ENCODE measurements around the gene GALNTL6. TPM values are rescaled to one million over a fixed set of nuclear protein-coding genes. Genes with fewer than 3 reads are reported as not detected.
A peak's percentile ranks its signal among the peaks of the same experiment; 100 is the strongest.

Gene GALNTL6
- total and polyA plus RNA-seq, 2 experiments from 2014 or later: 0.38 to 0.40 TPM

- DNase-seq (ENCODE audit: low spot score) (peak; percentile 91), ATAC-seq (peak; percentile 88)
- H3K4me3 ChIP-seq: no peak overlapping the region
- H3K9me3 Mint-ChIP-seq: no peaks in the 10 kb centered on the region; the same call in 2 of the 3 replicates
- no peaks in the 10 kb centered on the region for H3K79me2 ChIP-seq (replicated peaks; ENCODE audit: insufficient read depth)
- H4K20me1 ChIP-seq (replicated peaks; ENCODE audit: insufficient read depth): no peaks in the 10 kb centered on the region
- H3K4me1 Mint-ChIP-seq: peaks cover 38% of the 10 kb centered on the region
- no peaks in the 10 kb centered on the region for H3K27me3 ChIP-seq (ENCODE audit: insufficient read depth)
- H3K4me2 ChIP-seq: no peak overlapping the region
- TF ChIP-seq JUNB (IDR thresholded peaks at IDR 0.05; ENCODE audit: unreplicated experiment): no peak
- no peak for TF ChIP-seq REST (IDR thresholded peaks at IDR 0.05; ENCODE audit: unreplicated experiment)
- peak; percentile 33 for TF ChIP-seq CREB1 (CRISPR knock-in tag; IDR thresholded peaks at IDR 0.05; ENCODE audit: low read depth)
- TF ChIP-seq POLR2AphosphoS5 (IDR thresholded peaks at IDR 0.05; ENCODE audit: low read depth): no peak
- TF ChIP-seq ETS1 (IDR thresholded peaks at IDR 0.05): no peak
- no peak for TF ChIP-seq ZNF331 (CRISPR knock-in tag; IDR thresholded peaks at IDR 0.05; ENCODE audit: low read depth)
- TF ChIP-seq CTCF (conservative IDR thresholded peaks at IDR 0.05; ENCODE audit: low read depth in 2 of 2): peak; percentile 86 to 87
- no peak overlapping the region; the same call in 1 of the 2 replicates for H3K27ac Mint-ChIP-seq
- 0 out of 2 replicates have a peak, but pooled peaks cover 2% of the 10 kb centered on the region for H3F3A ChIP-seq (replicated peaks; ENCODE audit: low read depth)
- no peak overlapping the region for H2AFZ ChIP-seq
- H3K36me3 ChIP-seq (ENCODE audit: insufficient read depth): no peaks in the 10 kb centered on the region
- no peaks in the 10 kb centered on the region for H3K9me2 ChIP-seq (ENCODE audit: insufficient read depth)
- peaks cover 34% of the 10 kb centered on the region for H3K4me1 ChIP-seq (ENCODE audit: insufficient read depth)
- H3K4me3 Mint-ChIP-seq: no peak overlapping the region
- H3K36me3 Mint-ChIP-seq (ENCODE audit: low read depth): no peaks in the 10 kb centered on the region
- peaks cover 3% of the 10 kb centered on the region for H3K27me3 Mint-ChIP-seq (ENCODE audit: insufficient read depth, low read depth, poor library complexity)
- no peak overlapping the region for H3K27ac ChIP-seq (ENCODE audit: low read depth)
These were observed 1211.9 kb downstream of the GALNTL6 start for GRCh38 chr4:173025131-173025530.

GRCh38 chr4:173037242-173037641, 1224.0 kb downstream of the GALNTL6 start:
- H3K9me3 Mint-ChIP-seq: peaks cover 1% of the 10 kb centered on the region; the same call in 1 of the 3 replicates
- no peak overlapping the region for H3K4me2 ChIP-seq
- TF ChIP-seq EZH2phosphoT487 (IDR thresholded peaks at IDR 0.05; ENCODE audit: unreplicated experiment) (no peak), CREB1 (CRISPR knock-in tag; IDR thresholded peaks at IDR 0.05; ENCODE audit: low read depth) (no peak), EZH2 (IDR thresholded peaks at IDR 0.05; ENCODE audit: low read depth, unreplicated experiment) (no peak), NANOG (IDR thresholded peaks at IDR 0.05; ENCODE audit: borderline replicate concordance) (no peak)

More at GRCh38 chr4:173037242-173037641, 1224.0 kb downstream of the GALNTL6 start:
- no peak for ATAC-seq
- no peaks in the 10 kb centered on the region for H3K27me3 ChIP-seq (ENCODE audit: insufficient read depth)
- H3K79me2 ChIP-seq (replicated peaks; ENCODE audit: insufficient read depth): no peaks in the 10 kb centered on the region
- Mint-ChIP-seq H3K36me3 (ENCODE audit: low read depth) (no peaks in the 10 kb centered on the region), H3K4me1 (peaks cover 31% of the 10 kb centered on the region), H3K27ac (no peak overlapping the region; the same call in 1 of the 2 replicates), H3K4me3 (no peak overlapping the region), H3K27me3 (ENCODE audit: insufficient read depth, low read depth, poor library complexity) (no peaks in the 10 kb centered on the region)
- H3K36me3 ChIP-seq (ENCODE audit: insufficient read depth): no peaks in the 10 kb centered on the region
- peaks cover 33% of the 10 kb centered on the region for H3K4me1 ChIP-seq (ENCODE audit: insufficient read depth)
- no peaks in the 10 kb centered on the region for H3F3A ChIP-seq (replicated peaks; ENCODE audit: low read depth)
- peaks cover 9% of the 10 kb centered on the region; the same call in 1 of the 2 replicates for H3K9me2 ChIP-seq (ENCODE audit: insufficient read depth)
- no peak overlapping the region for H3K27ac ChIP-seq (ENCODE audit: low read depth)
- H2AFZ ChIP-seq: no peak overlapping the region
- no peak for DNase-seq (ENCODE audit: low spot score)
- H4K20me1 ChIP-seq (replicated peaks; ENCODE audit: insufficient read depth): no peaks in the 10 kb centered on the region
- H3K4me3 ChIP-seq: no peak overlapping the region
